Omental fat pad (tissue), 4 donors: ENCODE measurements around the gene IRAK4. TPM values are rescaled to one million over a fixed set of nuclear protein-coding genes. Genes with fewer than 3 reads are reported as not detected.

Experiments
- ATAC-seq: fragments of 150-250 bp; one replicate; pipeline ENCODE4 v1.9.1; 2016; ENCODE audit warnings: mild to moderate bottlenecking, moderate library complexity; ENCODE audit not compliant: low FRiP score
- DNase-seq: peaks from one replicate; pipeline ENCODE4 v3.0.0-alpha.2; 2019; ENCODE audit warnings: low spot score
- total RNA-seq, 4 donors: library from RNA; depleted of rRNA; stranded (reverse); fragments of >200 nt; gene quantifications; one replicate each; pipeline ENCODE4 v1.1.0, GENCODE V29; 2016
- TF ChIP-seq, protein P1 (sequence below), 3 donors: fragments of 450-650 bp; IDR thresholded peaks; one replicate each; pipeline ENCODE4 v1.5.1; 2016 to 2017; ENCODE audit warnings: antibody characterized with exemption in 3 of 3, mild to moderate bottlenecking in 3 of 3, moderate library complexity in 2 of 3

Gene IRAK4
- total RNA-seq, 4 donors from 2014 or later, result 17.9 to 41.9 (median 23.9) TPM

DNA sequence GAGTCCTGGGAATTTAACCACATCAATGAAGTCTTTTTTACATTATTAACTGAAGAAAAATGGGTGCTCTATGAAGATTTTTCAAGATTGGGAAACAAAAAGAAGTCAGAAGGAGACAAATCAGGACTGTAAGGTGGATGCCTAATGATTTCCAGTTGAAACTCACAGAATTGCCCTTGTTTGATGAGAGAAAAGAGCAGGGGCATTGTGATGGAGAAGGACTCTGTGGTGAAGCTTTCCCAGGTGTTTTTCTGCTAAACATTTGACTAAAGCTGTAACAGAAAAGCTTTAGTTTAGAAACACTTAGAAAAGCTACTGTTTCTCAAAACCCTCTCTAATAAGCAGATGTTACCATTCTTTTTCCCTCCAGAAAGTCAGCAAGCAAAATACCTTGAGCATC is 5.8 kb downstream of the IRAK4 start:
- DNase-seq (no peak), ATAC-seq (no peak)
- TF ChIP-seq, protein P1, sequence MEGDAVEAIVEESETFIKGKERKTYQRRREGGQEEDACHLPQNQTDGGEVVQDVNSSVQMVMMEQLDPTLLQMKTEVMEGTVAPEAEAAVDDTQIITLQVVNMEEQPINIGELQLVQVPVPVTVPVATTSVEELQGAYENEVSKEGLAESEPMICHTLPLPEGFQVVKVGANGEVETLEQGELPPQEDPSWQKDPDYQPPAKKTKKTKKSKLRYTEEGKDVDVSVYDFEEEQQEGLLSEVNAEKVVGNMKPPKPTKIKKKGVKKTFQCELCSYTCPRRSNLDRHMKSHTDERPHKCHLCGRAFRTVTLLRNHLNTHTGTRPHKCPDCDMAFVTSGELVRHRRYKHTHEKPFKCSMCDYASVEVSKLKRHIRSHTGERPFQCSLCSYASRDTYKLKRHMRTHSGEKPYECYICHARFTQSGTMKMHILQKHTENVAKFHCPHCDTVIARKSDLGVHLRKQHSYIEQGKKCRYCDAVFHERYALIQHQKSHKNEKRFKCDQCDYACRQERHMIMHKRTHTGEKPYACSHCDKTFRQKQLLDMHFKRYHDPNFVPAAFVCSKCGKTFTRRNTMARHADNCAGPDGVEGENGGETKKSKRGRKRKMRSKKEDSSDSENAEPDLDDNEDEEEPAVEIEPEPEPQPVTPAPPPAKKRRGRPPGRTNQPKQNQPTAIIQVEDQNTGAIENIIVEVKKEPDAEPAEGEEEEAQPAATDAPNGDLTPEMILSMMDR (IDR thresholded peaks at IDR 0.05), result no peak

GRCh38 chr12:43766291-43766690 is 7.5 kb downstream of the IRAK4 start:
- DNase-seq (no peak), ATAC-seq (no peak)
- TF ChIP-seq, protein P1 (IDR thresholded peaks at IDR 0.05), result no peak

DNA sequence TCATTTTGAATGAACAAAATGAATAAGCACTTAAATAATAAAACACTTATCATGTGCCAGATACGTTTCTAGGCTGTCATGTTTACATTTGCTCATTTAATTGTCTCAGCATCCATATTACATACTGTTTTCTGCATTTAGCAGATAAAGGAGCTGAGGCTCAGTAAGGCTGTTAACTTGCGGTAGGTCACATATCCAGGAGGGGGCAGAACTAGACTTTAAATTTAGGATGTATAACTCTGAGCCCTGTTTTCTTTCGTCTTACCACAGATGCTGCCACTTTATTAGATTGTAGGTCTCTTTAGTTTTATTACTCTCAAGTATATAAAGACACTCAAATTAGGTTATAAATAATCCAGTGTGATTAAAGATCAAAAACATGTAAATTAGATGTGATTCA is 17.7 kb downstream of the IRAK4 start:
- TF ChIP-seq, protein P1 (IDR thresholded peaks at IDR 0.05), result no peak
- ATAC-seq (no peak), DNase-seq (no peak)

DNA sequence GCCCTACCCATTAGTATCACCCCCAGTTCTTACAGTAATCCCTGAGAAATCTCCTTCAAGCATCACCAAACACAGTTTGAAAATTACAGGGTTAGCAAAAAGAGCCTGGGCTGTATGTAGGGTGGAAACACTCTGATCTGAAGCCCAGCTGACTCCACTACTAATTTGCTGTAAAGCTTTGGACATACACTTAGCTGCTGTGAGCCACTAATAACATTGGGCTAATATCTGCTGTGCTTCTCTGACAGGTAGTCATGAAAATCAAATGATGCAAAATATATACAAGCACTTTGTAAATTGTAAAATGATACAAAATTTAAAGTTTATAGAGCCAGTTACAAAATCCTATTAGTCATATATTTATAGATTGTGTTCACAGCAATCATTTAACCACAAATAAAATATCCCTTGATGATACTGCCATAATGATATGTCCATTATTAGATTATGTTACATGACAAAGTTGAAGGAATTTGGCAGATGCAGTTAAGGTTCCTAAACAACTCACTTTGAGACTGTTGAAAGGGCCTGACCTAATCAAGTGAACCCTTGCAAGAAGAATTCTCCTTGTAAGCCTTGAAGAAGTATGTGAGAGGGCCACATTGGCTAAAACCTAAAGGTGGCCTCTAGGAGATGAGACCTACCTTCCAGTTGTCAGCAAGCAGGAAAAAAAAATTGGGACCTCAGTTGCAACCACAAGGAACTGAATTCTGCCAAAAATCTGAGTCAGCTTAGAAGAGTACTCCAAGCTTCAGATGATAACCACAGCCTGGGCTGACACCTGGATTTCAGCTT is 28.3 kb downstream of the IRAK4 start:
- TF ChIP-seq, protein P1 (IDR thresholded peaks at IDR 0.05), result no peak

GRCh38 chr12:43789941-43790340 is 31.2 kb downstream of the IRAK4 start:
- TF ChIP-seq, protein P1 (IDR thresholded peaks at IDR 0.05), result no peak
- DNase-seq (no peak), ATAC-seq (no peak)

More for the DNA sequence above, 28.3 kb downstream of the IRAK4 start:
- no peak for DNase-seq
- ATAC-seq, result no peak

DNA sequence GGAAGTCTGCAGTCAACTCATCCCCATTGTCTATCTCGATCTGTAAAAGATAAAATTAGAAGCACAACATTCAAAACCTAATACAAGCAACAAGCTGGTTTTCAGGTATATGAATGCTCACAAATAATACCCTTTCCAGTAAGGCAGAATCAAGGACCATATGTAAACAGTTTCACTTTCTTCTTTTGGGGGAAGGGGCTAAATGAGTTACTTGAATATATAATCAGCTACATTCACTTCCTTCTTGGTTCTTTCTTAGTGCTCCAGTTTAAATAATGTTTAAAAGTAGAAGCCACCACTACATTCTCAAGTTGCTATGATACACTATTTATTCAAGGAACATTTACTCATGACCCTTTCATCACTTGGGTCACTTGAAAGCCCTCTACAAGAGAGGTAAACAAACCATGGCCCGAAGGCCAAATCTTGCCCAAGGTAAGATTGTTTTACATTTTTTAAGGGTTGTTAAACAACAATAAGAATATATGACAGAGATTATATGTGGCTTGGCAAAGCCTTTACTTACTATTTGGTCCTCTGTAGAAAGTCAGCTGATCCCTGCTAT is 37.0 kb downstream of the IRAK4 start:
- TF ChIP-seq, protein P1 (IDR thresholded peaks at IDR 0.05), result no peak
- DNase-seq (no peak), ATAC-seq (no peak)
